Measurements from ENCODE around the gene SLC37A3. TPM values are rescaled to one million over a fixed set of nuclear protein-coding genes. Genes with fewer than 3 reads are reported as not detected.
"Not testable (repeated sequence)": the region's sequence is repeated elsewhere in the genome, so short reads cannot be mapped to it uniquely, and the experiment has no call there.

Gene SLC37A3
- total and polyA plus RNA-seq, 8 donors, result 6.3 to 141 (median 55.2) TPM

- Histone ChIP-seq H3K27me3 (no peaks in the 10 kb centered on the region), H3K9me3 (no peaks in the 10 kb centered on the region), H3K4me1 (peaks cover 10 to 24% (median 16%) of the 10 kb centered on the region in 4 donors), H3K4me3 (peak overlapping the region in 2 of 4 donors; percentile 8 to 16), H3K27ac (peak overlapping the region in 2 of 5 donors; percentile 9 to 62), H3K36me3 (no peaks in the 10 kb centered on the region)
- DNase-seq, result peak; percentile 74 to 89
- WGBS, 5 donors, result 22 to 37% (median 25%) methylated on average over 15 to 16 of the region's 16 CpGs
- intact Hi-C loops (cut with DNase I; ENCODE audit: low total_unique reads), result loop anchor here (5.0 kb wide), 1 partner anchor 154 kb away; no protein-coding TSS in a partner anchor
- peak in 5 of 7 experiments; percentile 38 to 72 (median 60) for TF ChIP-seq CTCF (IDR thresholded peaks at IDR 0.05)
- peak in 1 of 3 donors; percentile 70 for TF ChIP-seq POLR2AphosphoS5 (IDR thresholded peaks at IDR 0.05)
- TF ChIP-seq EP300 (IDR thresholded peaks at IDR 0.05), result no peak
Measured at GRCh38 chr7:140326116-140326928, 72.0 kb downstream of the SLC37A3 start.

- no peak for DNase-seq
- Histone ChIP-seq H3K27ac (peak overlapping the region in 1 of 5 donors; percentile 62), H3K36me3 (no peaks in the 10 kb centered on the region), H3K4me3 (no peak overlapping the region), H3K27me3 (no peaks in the 10 kb centered on the region), H3K9me3 (no peaks in the 10 kb centered on the region), H3K4me1 (peaks cover 10 to 24% (median 16%) of the 10 kb centered on the region in 4 donors)
- no peak for TF ChIP-seq POLR2AphosphoS5 (IDR thresholded peaks at IDR 0.05)
- no peak for TF ChIP-seq POLR2A (IDR thresholded peaks at IDR 0.05)
- no peak for TF ChIP-seq EP300 (IDR thresholded peaks at IDR 0.05)
- no peak for TF ChIP-seq CTCF (IDR thresholded peaks at IDR 0.05)
- intact Hi-C loops (cut with DNase I; ENCODE audit: low total_unique reads), result loop anchor here (5.0 kb wide), 1 partner anchor 153 kb away; no protein-coding TSS in a partner anchor
- WGBS, 5 donors, result 81 to 88% (median 83%) methylated on average over 8 of the region's 8 CpGs
Measured at GRCh38 chr7:140325600-140325999, 72.7 kb downstream of the SLC37A3 start.

- H3K9me3 ChIP-seq, result no peaks in the 10 kb centered on the region
- H3K4me3 ChIP-seq, result no peak overlapping the region
- no peak overlapping the region for H3K27ac ChIP-seq
- DNase-seq, result no peak
- no peak for TF ChIP-seq POLR2A (IDR thresholded peaks at IDR 0.05)
- no peak for TF ChIP-seq POLR2AphosphoS5 (IDR thresholded peaks at IDR 0.05)
- no peak for TF ChIP-seq CTCF (IDR thresholded peaks at IDR 0.05)
- TF ChIP-seq EP300 (IDR thresholded peaks at IDR 0.05), result no peak
- 86 to 96% (median 96%) methylated on average over 2 of the region's 2 CpGs for WGBS, 5 donors
- intact Hi-C loops (cut with DNase I; ENCODE audit: low total_unique reads), result loop anchor here (5.0 kb wide), 1 partner anchor 152 kb away; no protein-coding TSS in a partner anchor
- H3K27me3 ChIP-seq, result no peaks in the 10 kb centered on the region
- peaks cover 10 to 24% (median 16%) of the 10 kb centered on the region in 4 donors for H3K4me1 ChIP-seq
- no peaks in the 10 kb centered on the region for H3K36me3 ChIP-seq
Measured at GRCh38 chr7:140324714-140325113, 73.6 kb downstream of the SLC37A3 start.

- DNase-seq, result peak in 1 of 2 donors; percentile 20
- Histone ChIP-seq H3K27me3 (no peaks in the 10 kb centered on the region), H3K27ac (peak overlapping the region in 1 of 5 donors; percentile 36), H3K9me3 (no peaks in the 10 kb centered on the region), H3K36me3 (no peaks in the 10 kb centered on the region), H3K4me3 (no peak overlapping the region), H3K4me1 (peaks cover 10 to 24% (median 16%) of the 10 kb centered on the region in 4 donors)
- WGBS, 5 donors, result 19 to 57% (median 31%) methylated on average over 6 of the region's 6 CpGs
- TF ChIP-seq CTCF (IDR thresholded peaks at IDR 0.05) (no peak), POLR2AphosphoS5 (IDR thresholded peaks at IDR 0.05) (no peak), EP300 (IDR thresholded peaks at IDR 0.05) (no peak), POLR2A (IDR thresholded peaks at IDR 0.05) (no peak)
- intact Hi-C loops (cut with DNase I; ENCODE audit: low total_unique reads), result no loop called here
Measured at GRCh38 chr7:140322759-140323158, 75.6 kb downstream of the SLC37A3 start.

- H3K9me3 ChIP-seq; intact Hi-C loops (cut with DNase I; ENCODE audit: low total_unique reads); H3K4me3 ChIP-seq; DNase-seq; H3K36me3 ChIP-seq; H3K27me3 ChIP-seq; H3K27ac ChIP-seq: not testable (repeated sequence)
- 77 to 90% (median 86%) methylated on average over 4 of the region's 4 CpGs for WGBS, 5 donors
- peaks cover 10 to 31% (median 25%) of the 10 kb centered on the region in 4 donors for H3K4me1 ChIP-seq
Measured at GRCh38 chr7:140320078-140320477, 78.3 kb downstream of the SLC37A3 start.
